HG02759 (cell line): ENCODE data around the gene CCDC195.
A peak's percentile ranks its signal among the peaks of the same experiment; 100 is the strongest.
"Not testable (repeated sequence)": the region's sequence is repeated elsewhere in the genome, so short reads cannot be mapped to it uniquely, and the experiment has no call there.

Experiments
- ATAC-seq: cut with Tn5 transposase; IDR thresholded peaks from one replicate; pipeline ENCODE4 v1.9.1; 2021; ENCODE audit warnings: mild to moderate bottlenecking, moderate library complexity; ENCODE audit not compliant: unreplicated experiment

Gene CCDC195

GRCh38 chr2:224691563-224691962 lies 24.6 kb downstream of the CCDC195 start:
- ATAC-seq, result no peak

- no peak for ATAC-seq
Observed at GRCh38 chr2:224690868-224691267, 25.3 kb downstream of the CCDC195 start.

- no peak for ATAC-seq
Observed at GRCh38 chr2:224689539-224689938, 26.6 kb downstream of the CCDC195 start.

GRCh38 chr2:224688997-224689396 lies 27.2 kb downstream of the CCDC195 start:
- no peak for ATAC-seq

- ATAC-seq, result no peak
Observed at GRCh38 chr2:224687156-224687555, 29.0 kb downstream of the CCDC195 start.

- no peak for ATAC-seq
Observed at GRCh38 chr2:224685121-224685520, 31.0 kb downstream of the CCDC195 start.

- no peak for ATAC-seq
Observed at GRCh38 chr2:224682134-224682533, 34.0 kb downstream of the CCDC195 start.

- ATAC-seq, result no peak
Observed at GRCh38 chr2:224671731-224672130, 44.4 kb downstream of the CCDC195 start.

- ATAC-seq, result no peak
Observed at GRCh38 chr2:224670203-224670602, 46.0 kb downstream of the CCDC195 start.

- no peak for ATAC-seq
Observed at GRCh38 chr2:224669449-224669848, 46.7 kb downstream of the CCDC195 start.

GRCh38 chr2:224668123-224668909 lies 47.8 kb downstream of the CCDC195 start:
- no peak for ATAC-seq

- peak; percentile 99 for ATAC-seq
Observed at GRCh38 chr2:224666951-224667553, 49.1 kb downstream of the CCDC195 start.

GRCh38 chr2:224663322-224663721 lies 52.8 kb downstream of the CCDC195 start:
- ATAC-seq, result not testable (repeated sequence)

- not testable (repeated sequence) for ATAC-seq
Observed at GRCh38 chr2:224661708-224662107, 54.5 kb downstream of the CCDC195 start.

GRCh38 chr2:224659714-224660113 lies 56.5 kb downstream of the CCDC195 start:
- ATAC-seq, result no peak

- no peak for ATAC-seq
Observed at GRCh38 chr2:224658780-224659405, 57.3 kb downstream of the CCDC195 start.

- ATAC-seq, result no peak
Observed at GRCh38 chr2:224657349-224657748, 58.8 kb downstream of the CCDC195 start.

- ATAC-seq, result no peak
Observed at GRCh38 chr2:224655006-224655537, 61.1 kb downstream of the CCDC195 start.
